HepG2 (cell line): Measurements from ENCODE around the gene NOXO1. TPM values are rescaled to one million over a fixed set of nuclear protein-coding genes. Genes with fewer than 3 reads are reported as not detected.

Experiments
- CREM ChIP-seq, 2 experiments: sonication (generic) in 1 of 2; formaldehyde crosslinking in 1 of 2; IDR thresholded peaks; 2 replicates each; pipeline versions ENCODE4 v1.4.0 to v1.6.1; 2016 to 2020; ENCODE audit warnings: antibody characterized with exemption in 1 of 2, mild to moderate bottlenecking in 1 of 2, missing genetic modification reagents in 1 of 2
- FOXC1 ChIP-seq: sonication (generic); formaldehyde crosslinking; IDR thresholded peaks from 2 replicates; pipeline ENCODE4 v1.8.0; 2022; ENCODE audit warnings: mild to moderate bottlenecking, missing genetic modification reagents, borderline replicate concordance
- GTF2F1 ChIP-seq: fragments of 150-350 bp; IDR thresholded peaks from 2 replicates; pipeline ENCODE4 v1.6.1; 2014; ENCODE audit warnings: low read length
- HDAC6 ChIP-seq: fragments of 200-600 bp; sonication (generic); IDR thresholded peaks from 2 replicates; pipeline ENCODE4 v1.7.0; 2017; ENCODE audit warnings: mild to moderate bottlenecking, antibody characterized with exemption, low read length, low read depth
- HNRNPLL ChIP-seq: fragments of 200-400 bp; formaldehyde crosslinking; IDR thresholded peaks from 2 replicates; pipeline ENCODE4 v1.6.1; 2017; ENCODE audit warnings: mild to moderate bottlenecking, low read depth, low read length; ENCODE audit not compliant: poor library complexity, severe bottlenecking
- MIER3 ChIP-seq: IDR thresholded peaks from 2 replicates; pipeline ENCODE4 v1.6.1; 2016; ENCODE audit warnings: missing compliant biosample characterization, borderline replicate concordance
- POLR2A ChIP-seq, 2 experiments: IDR thresholded peaks; 2 replicates each; pipeline ENCODE4 v1.6.1; 2011; ENCODE audit warnings: low read depth in 2 of 2, low read length in 2 of 2, mild to moderate bottlenecking in 1 of 2, moderate library complexity in 1 of 2; ENCODE audit not compliant: insufficient read depth in 1 of 2
- PRMT3 ChIP-seq: sonication (generic); formaldehyde crosslinking; IDR thresholded peaks from 2 replicates; pipeline ENCODE4 v1.8.1; 2022; ENCODE audit warnings: low read depth, mild to moderate bottlenecking, moderate library complexity, missing genetic modification reagents, borderline replicate concordance
- SP5 ChIP-seq: IDR thresholded peaks from 2 replicates; pipeline ENCODE4 v1.6.1; 2016; ENCODE audit warnings: low read depth, borderline replicate concordance
- SPEN ChIP-seq: sonication (generic); formaldehyde crosslinking; IDR thresholded peaks from 2 replicates; pipeline ENCODE4 v1.5.1; 2020; ENCODE audit warnings: low read depth, mild to moderate bottlenecking, missing genetic modification reagents
- TARDBP ChIP-seq: sonication (generic); formaldehyde crosslinking; IDR thresholded peaks from 2 replicates; pipeline ENCODE4 v1.8.0; 2022; ENCODE audit warnings: mild to moderate bottlenecking, missing genetic modification reagents
- THYN1 ChIP-seq: sonication (generic); formaldehyde crosslinking; IDR thresholded peaks from 2 replicates; pipeline ENCODE4 v1.8.1; 2023; ENCODE audit warnings: low read depth, mild to moderate bottlenecking, moderate library complexity, missing genetic modification reagents, borderline replicate concordance
- ZNF589 ChIP-seq: sonication (generic); formaldehyde crosslinking; conservative IDR thresholded peaks from 2 replicates; pipeline ENCODE4 v1.8.0; 2022; ENCODE audit warnings: mild to moderate bottlenecking, moderate library complexity, missing genetic modification reagents
- ZNF713 ChIP-seq: sonication (generic); formaldehyde crosslinking; IDR thresholded peaks from 2 replicates; pipeline ENCODE4 v1.4.0; 2020; ENCODE audit warnings: mild to moderate bottlenecking, missing genetic modification reagents
- polyA plus RNA-seq, 8 experiments: library from polyadenylated mRNA; depleted of rRNA in 3 of 8; stranded (reverse) in 7 of 8; unstranded in 1 of 8; fragments of >200 nt; fragmentation: Illumina TruSeq in 4 of 8; extraction: Trizol in 4 of 8; gene quantifications; 2 replicates each; pipeline versions ENCODE4 v1.2.1 to v1.2.3, GENCODE V29; 2011 to 2016; ENCODE audit warnings: low read depth in 4 of 8, missing spikeins in 1 of 8, mixed read lengths in 1 of 8; ENCODE audit not compliant: insufficient read depth in 1 of 8
- total RNA-seq, 5 experiments: library from RNA; depleted of rRNA; stranded (reverse); fragments of >200 nt; fragmentation: Illumina TruSeq; extraction: Trizol; gene quantifications; 2 replicates each; pipeline ENCODE4 v1.2.3, GENCODE V29; 2016; ENCODE audit warnings: low read depth in 1 of 5
- TF ChIP-seq, protein P1 (sequence below): sonication (generic); formaldehyde crosslinking; conservative IDR thresholded peaks from 2 replicates; pipeline ENCODE4 v1.8.1; 2023; ENCODE audit warnings: missing genetic modification reagents
- TF ChIP-seq, protein P2 (sequence below): sonication (generic); formaldehyde crosslinking; IDR thresholded peaks from 2 replicates; pipeline ENCODE4 v1.4.0; 2020; ENCODE audit warnings: low read depth, mild to moderate bottlenecking, missing genetic modification reagents
- TF ChIP-seq, protein P3 (sequence below): sonication (generic); formaldehyde crosslinking; conservative IDR thresholded peaks from 2 replicates; pipeline ENCODE4 v1.8.0; 2022; ENCODE audit warnings: mild to moderate bottlenecking, moderate library complexity, missing genetic modification reagents
- TF ChIP-seq, protein P4 (sequence below), 2 experiments: sonication (generic) in 1 of 2; formaldehyde crosslinking in 1 of 2; IDR thresholded peaks; 2 replicates each; pipeline versions ENCODE4 v1.6.1 to v1.9.0; 2014 to 2022; ENCODE audit warnings: antibody characterized with exemption in 1 of 2, borderline replicate concordance in 1 of 2, inconsistent platforms in 1 of 2, low read depth in 1 of 2, missing genetic modification reagents in 1 of 2

Gene NOXO1
- total and polyA plus RNA-seq, 2 of the 13 experiments (the other 11 are each of a cell fraction or from before 2014, with no cell fraction given), result 0.69 to 1.4 TPM

DNA sequence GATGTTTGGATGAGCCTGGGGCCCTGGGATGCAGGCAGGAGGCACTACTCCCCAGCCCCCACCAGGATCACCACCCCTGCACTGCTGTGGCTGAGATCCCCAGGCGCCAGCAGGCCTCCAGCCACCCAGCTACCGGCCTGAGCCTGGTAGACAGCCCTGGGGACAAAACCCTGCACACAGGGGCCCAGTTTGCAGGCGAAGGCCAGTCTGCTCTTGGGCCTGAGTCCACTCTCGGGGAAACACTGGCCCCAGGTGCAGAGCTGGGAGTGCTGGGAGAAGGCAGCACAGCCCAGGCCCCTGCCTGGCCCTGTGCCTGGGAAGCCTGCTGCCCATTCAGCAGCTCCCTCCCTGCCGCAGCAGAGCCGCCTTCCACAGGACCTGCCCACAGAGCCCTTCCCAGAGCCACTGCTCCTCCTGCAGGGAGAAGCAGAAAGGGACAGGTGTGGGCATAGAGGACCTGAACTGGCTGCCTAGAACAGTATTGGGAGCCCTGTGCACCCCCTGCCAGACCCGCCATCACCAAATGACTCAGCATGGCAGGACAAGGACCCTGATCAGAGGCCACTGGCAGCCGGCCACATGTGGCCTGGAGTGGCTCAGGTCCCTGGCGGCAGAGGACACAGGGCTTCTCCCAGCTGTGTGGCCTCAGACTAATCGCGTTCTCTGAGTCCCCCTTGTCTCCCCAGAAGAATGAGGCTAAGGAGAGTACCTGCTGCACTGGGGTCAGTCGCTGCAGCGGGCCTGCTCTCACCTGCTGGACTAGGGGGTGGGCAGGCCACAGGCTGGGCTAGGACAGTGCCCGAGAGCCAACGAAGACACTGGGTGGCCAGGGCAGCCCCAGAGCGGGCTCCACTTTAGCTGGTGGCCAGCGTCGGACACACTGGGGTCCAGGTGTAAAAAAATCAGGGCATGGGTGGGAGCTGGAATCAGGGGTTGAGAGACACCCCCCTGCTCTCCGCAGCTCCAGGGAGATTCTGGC, 48.9 kb downstream of the NOXO1 start (continued):
- TF ChIP-seq, protein P1, sequence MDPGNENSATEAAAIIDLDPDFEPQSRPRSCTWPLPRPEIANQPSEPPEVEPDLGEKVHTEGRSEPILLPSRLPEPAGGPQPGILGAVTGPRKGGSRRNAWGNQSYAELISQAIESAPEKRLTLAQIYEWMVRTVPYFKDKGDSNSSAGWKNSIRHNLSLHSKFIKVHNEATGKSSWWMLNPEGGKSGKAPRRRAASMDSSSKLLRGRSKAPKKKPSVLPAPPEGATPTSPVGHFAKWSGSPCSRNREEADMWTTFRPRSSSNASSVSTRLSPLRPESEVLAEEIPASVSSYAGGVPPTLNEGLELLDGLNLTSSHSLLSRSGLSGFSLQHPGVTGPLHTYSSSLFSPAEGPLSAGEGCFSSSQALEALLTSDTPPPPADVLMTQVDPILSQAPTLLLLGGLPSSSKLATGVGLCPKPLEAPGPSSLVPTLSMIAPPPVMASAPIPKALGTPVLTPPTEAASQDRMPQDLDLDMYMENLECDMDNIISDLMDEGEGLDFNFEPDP (CRISPR knock-in tag), result no peak
- TF ChIP-seq FOXC1 (CRISPR knock-in tag) (no peak), PRMT3 (CRISPR knock-in tag) (no peak), MIER3 (CRISPR knock-in tag) (no peak), GTF2F1 (no peak), SPEN (CRISPR knock-in tag) (no peak), SP5 (CRISPR knock-in tag) (no peak), TARDBP (CRISPR knock-in tag) (no peak), ZNF589 (CRISPR knock-in tag) (no peak), HNRNPLL (peak; percentile 18), HDAC6 (no peak), THYN1 (CRISPR knock-in tag) (no peak), POLR2A (IDR thresholded peaks at IDR 0.05; ENCODE audit: insufficient read depth in 1 of 2, low read depth in 2 of 2, low read length in 2 of 2) (no peak), CREM (IDR thresholded peaks at IDR 0.05) (no peak), CREM (CRISPR knock-in tag; IDR thresholded peaks at IDR 0.05) (no peak), ZNF713 (CRISPR knock-in tag) (no peak)
- TF ChIP-seq, protein P2, sequence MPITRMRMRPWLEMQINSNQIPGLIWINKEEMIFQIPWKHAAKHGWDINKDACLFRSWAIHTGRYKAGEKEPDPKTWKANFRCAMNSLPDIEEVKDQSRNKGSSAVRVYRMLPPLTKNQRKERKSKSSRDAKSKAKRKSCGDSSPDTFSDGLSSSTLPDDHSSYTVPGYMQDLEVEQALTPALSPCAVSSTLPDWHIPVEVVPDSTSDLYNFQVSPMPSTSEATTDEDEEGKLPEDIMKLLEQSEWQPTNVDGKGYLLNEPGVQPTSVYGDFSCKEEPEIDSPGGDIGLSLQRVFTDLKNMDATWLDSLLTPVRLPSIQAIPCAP (CRISPR knock-in tag), result no peak
- TF ChIP-seq, protein P3, sequence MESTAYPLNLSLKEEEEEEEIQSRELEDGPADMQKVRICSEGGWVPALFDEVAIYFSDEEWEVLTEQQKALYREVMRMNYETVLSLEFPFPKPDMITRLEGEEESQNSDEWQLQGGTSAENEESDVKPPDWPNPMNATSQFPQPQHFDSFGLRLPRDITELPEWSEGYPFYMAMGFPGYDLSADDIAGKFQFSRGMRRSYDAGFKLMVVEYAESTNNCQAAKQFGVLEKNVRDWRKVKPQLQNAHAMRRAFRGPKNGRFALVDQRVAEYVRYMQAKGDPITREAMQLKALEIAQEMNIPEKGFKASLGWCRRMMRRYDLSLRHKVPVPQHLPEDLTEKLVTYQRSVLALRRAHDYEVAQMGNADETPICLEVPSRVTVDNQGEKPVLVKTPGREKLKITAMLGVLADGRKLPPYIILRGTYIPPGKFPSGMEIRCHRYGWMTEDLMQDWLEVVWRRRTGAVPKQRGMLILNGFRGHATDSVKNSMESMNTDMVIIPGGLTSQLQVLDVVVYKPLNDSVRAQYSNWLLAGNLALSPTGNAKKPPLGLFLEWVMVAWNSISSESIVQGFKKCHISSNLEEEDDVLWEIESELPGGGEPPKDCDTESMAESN (CRISPR knock-in tag), result no peak
- TF ChIP-seq, protein P4, sequence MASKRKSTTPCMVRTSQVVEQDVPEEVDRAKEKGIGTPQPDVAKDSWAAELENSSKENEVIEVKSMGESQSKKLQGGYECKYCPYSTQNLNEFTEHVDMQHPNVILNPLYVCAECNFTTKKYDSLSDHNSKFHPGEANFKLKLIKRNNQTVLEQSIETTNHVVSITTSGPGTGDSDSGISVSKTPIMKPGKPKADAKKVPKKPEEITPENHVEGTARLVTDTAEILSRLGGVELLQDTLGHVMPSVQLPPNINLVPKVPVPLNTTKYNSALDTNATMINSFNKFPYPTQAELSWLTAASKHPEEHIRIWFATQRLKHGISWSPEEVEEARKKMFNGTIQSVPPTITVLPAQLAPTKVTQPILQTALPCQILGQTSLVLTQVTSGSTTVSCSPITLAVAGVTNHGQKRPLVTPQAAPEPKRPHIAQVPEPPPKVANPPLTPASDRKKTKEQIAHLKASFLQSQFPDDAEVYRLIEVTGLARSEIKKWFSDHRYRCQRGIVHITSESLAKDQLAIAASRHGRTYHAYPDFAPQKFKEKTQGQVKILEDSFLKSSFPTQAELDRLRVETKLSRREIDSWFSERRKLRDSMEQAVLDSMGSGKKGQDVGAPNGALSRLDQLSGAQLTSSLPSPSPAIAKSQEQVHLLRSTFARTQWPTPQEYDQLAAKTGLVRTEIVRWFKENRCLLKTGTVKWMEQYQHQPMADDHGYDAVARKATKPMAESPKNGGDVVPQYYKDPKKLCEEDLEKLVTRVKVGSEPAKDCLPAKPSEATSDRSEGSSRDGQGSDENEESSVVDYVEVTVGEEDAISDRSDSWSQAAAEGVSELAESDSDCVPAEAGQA (IDR thresholded peaks at IDR 0.05; ENCODE audit: low read depth), result no peak
- TF ChIP-seq, protein P4 (CRISPR knock-in tag; IDR thresholded peaks at IDR 0.05; ENCODE audit: borderline replicate concordance), result no peak
